Measurements from ENCODE around the gene INHBB. TPM values are rescaled to one million over a fixed set of nuclear protein-coding genes. Genes with fewer than 3 reads are reported as not detected.
"Not testable (repeated sequence)": the region's sequence is repeated elsewhere in the genome, so short reads cannot be mapped to it uniquely, and the experiment has no call there.

The INHBB gene
- total RNA-seq, 1 experiment from 2014 or later = 0.27 TPM

GRCh38 chr2:120320318-120320851 is 25.6 kb upstream of the INHBB start:
- H4K20me1 ChIP-seq (ENCODE audit: insufficient read depth) = no peaks in the 10 kb centered on the region
- ATAC-seq (no peak), DNase-seq (ENCODE audit: low read depth, low spot score) (no peak)
- TF ChIP-seq ZBTB33 (IDR thresholded peaks at IDR 0.05; ENCODE audit: extremely low read depth, insufficient replicate concordance, low read length) (no peak), CEBPB (IDR thresholded peaks at IDR 0.05; ENCODE audit: low read depth) (no peak), MAX (IDR thresholded peaks at IDR 0.05) (no peak), EZH2 (IDR thresholded peaks at IDR 0.05) (no peak), SIN3A (IDR thresholded peaks at IDR 0.05; ENCODE audit: low read depth) (no peak), EZH2phosphoT487 (IDR thresholded peaks at IDR 0.05; ENCODE audit: borderline replicate concordance) (no peak), EGR1 (IDR thresholded peaks at IDR 0.05; ENCODE audit: low read depth) (no peak), FOSL1 (IDR thresholded peaks at IDR 0.05; ENCODE audit: low read depth) (no peak), POLR2AphosphoS5 (IDR thresholded peaks at IDR 0.05; ENCODE audit: low read depth, low read length) (no peak), SP1 (IDR thresholded peaks at IDR 0.05; ENCODE audit: low read depth) (no peak), SRF (IDR thresholded peaks at IDR 0.05; ENCODE audit: low read depth) (no peak), TCF7L2 (IDR thresholded peaks at IDR 0.05; ENCODE audit: borderline replicate concordance, extremely low read depth, insufficient read depth, insufficient read length) (no peak), CBX3 (IDR thresholded peaks at IDR 0.05; ENCODE audit: low read depth) (no peak), POLR2A (IDR thresholded peaks at IDR 0.05; ENCODE audit: borderline replicate concordance, extremely low read depth, insufficient read depth, insufficient read length) (no peak), ZNF274 (IDR thresholded peaks at IDR 0.05; ENCODE audit: low read depth, low read length) (no peak), ELF1 (IDR thresholded peaks at IDR 0.05; ENCODE audit: borderline replicate concordance, low read depth) (no peak), ZFX (IDR thresholded peaks at IDR 0.05) (no peak), RAD21 (IDR thresholded peaks at IDR 0.05; ENCODE audit: low read depth) (no peak)
- H3K27me3 ChIP-seq (ENCODE audit: insufficient read depth, low read length) = no peaks in the 10 kb centered on the region
- RAD21 ChIA-PET (ENCODE audit: low non-redundant PET in 1 of 2, low total read pairs in 2 of 2, uncharacterized antibody in 2 of 2, unreplicated experiment in 2 of 2) = no interaction called here
- no peak overlapping the region for H3K27ac ChIP-seq (ENCODE audit: low read depth, low read length)
- H3K9ac ChIP-seq (ENCODE audit: low read length) = no peak overlapping the region
- intact Hi-C loops (cut with micrococcal nuclease) = no loop called here
- H3K4me1 ChIP-seq (ENCODE audit: control insufficient read depth in 1 of 2, insufficient read depth in 2 of 2, low read length in 2 of 2) = peaks cover 2 to 9% of the 10 kb centered on the region in 2 experiments; a peak in 3 of 4 replicates
- H2AFZ ChIP-seq (ENCODE audit: low read depth, low read length, poor library complexity, severe bottlenecking) = no peak overlapping the region
- no peaks in the 10 kb centered on the region for H3K9me3 ChIP-seq (ENCODE audit: control insufficient read depth in 1 of 2, insufficient read depth in 1 of 2, low read depth in 1 of 2, low read length in 2 of 2)
- H3K4me3 ChIP-seq (replicated peaks in 1 of 2; ENCODE audit: low read depth in 1 of 2, low read length in 2 of 2) = no peak overlapping the region
- no TSS peak for BruUV-seq (replicated peaks)
- H3K36me3 ChIP-seq (ENCODE audit: control insufficient read depth in 1 of 2, insufficient read depth in 2 of 2, low read length in 2 of 2) = no peaks in the 10 kb centered on the region
- no peaks in the 10 kb centered on the region for H3K9me2 ChIP-seq (ENCODE audit: insufficient read depth)
- no peaks in the 10 kb centered on the region for H3K79me2 ChIP-seq (ENCODE audit: insufficient read depth, low read length)
- CTCF ChIA-PET = no interaction called here
- no peak overlapping the region for H3K4me2 ChIP-seq (ENCODE audit: low read length)
- POLR2A ChIA-PET = no interaction called here

- BruUV-seq (replicated peaks); H3K9ac ChIP-seq (ENCODE audit: low read length); POLR2A ChIA-PET; H2AFZ ChIP-seq (ENCODE audit: low read depth, low read length, poor library complexity, severe bottlenecking); H3K4me1 ChIP-seq (ENCODE audit: control insufficient read depth in 1 of 2, insufficient read depth in 2 of 2, low read length in 2 of 2); RAD21 ChIA-PET (ENCODE audit: low non-redundant PET in 1 of 2, low total read pairs in 2 of 2, uncharacterized antibody in 2 of 2, unreplicated experiment in 2 of 2); intact Hi-C loops (cut with micrococcal nuclease); H3K36me3 ChIP-seq (ENCODE audit: control insufficient read depth in 1 of 2, insufficient read depth in 2 of 2, low read length in 2 of 2); H3K79me2 ChIP-seq (ENCODE audit: insufficient read depth, low read length); ATAC-seq; H4K20me1 ChIP-seq (ENCODE audit: insufficient read depth); H3K4me2 ChIP-seq (ENCODE audit: low read length); H3K9me2 ChIP-seq (ENCODE audit: insufficient read depth); H3K27ac ChIP-seq (ENCODE audit: low read depth, low read length); DNase-seq (ENCODE audit: low read depth, low spot score); H3K9me3 ChIP-seq (ENCODE audit: control insufficient read depth in 1 of 2, insufficient read depth in 1 of 2, low read depth in 1 of 2, low read length in 2 of 2); H3K4me3 ChIP-seq (replicated peaks in 1 of 2; ENCODE audit: low read depth in 1 of 2, low read length in 2 of 2); H3K27me3 ChIP-seq (ENCODE audit: insufficient read depth, low read length); CTCF ChIA-PET: not testable (repeated sequence)
Observed at GRCh38 chr2:120320887-120321556, 24.9 kb upstream of the INHBB start.

All from HCT116 (cell line).